GM18873 (cell line): ENCODE data around the gene TSSK6.
"Not testable (repeated sequence)": the region's sequence is repeated elsewhere in the genome, so short reads cannot be mapped to it uniquely, and the experiment has no call there.

Experiments used
- ATAC-seq: cut with Tn5 transposase; IDR thresholded peaks from one replicate; pipeline ENCODE4 v1.9.1; 2021; ENCODE audit warnings: mild to moderate bottlenecking, moderate library complexity, moderate number of reproducible peaks; ENCODE audit not compliant: unreplicated experiment, low FRiP score

Gene TSSK6

GRCh38 chr19:19488875-19489690 lies 26.3 kb downstream of the TSSK6 start:
- ATAC-seq, result peak; percentile 63

- ATAC-seq, result no peak
These were observed 27.1 kb downstream of the TSSK6 start for GRCh38 chr19:19487950-19488874.

GRCh38 chr19:19487077-19487949 lies 28.0 kb downstream of the TSSK6 start:
- no peak for ATAC-seq

GRCh38 chr19:19486343-19487076 lies 28.8 kb downstream of the TSSK6 start:
- no peak for ATAC-seq

- no peak for ATAC-seq
These were observed 29.4 kb downstream of the TSSK6 start for GRCh38 chr19:19485998-19486290.

- no peak for ATAC-seq
These were observed 30.0 kb downstream of the TSSK6 start for GRCh38 chr19:19485161-19485997.

- no peak for ATAC-seq
These were observed 32.3 kb downstream of the TSSK6 start for GRCh38 chr19:19482809-19483596.

GRCh38 chr19:19480688-19481087 lies 34.7 kb downstream of the TSSK6 start:
- no peak for ATAC-seq

- ATAC-seq, result no peak
These were observed 37.5 kb downstream of the TSSK6 start for GRCh38 chr19:19477705-19478383.

- ATAC-seq, result no peak
These were observed 39.2 kb downstream of the TSSK6 start for GRCh38 chr19:19475849-19476828.

GRCh38 chr19:19475015-19475765 lies 40.2 kb downstream of the TSSK6 start:
- no peak for ATAC-seq

GRCh38 chr19:19472106-19472505 lies 43.2 kb downstream of the TSSK6 start:
- ATAC-seq, result not testable (repeated sequence)

- ATAC-seq, result no peak
These were observed 43.7 kb downstream of the TSSK6 start for GRCh38 chr19:19471682-19472081.

GRCh38 chr19:19470579-19470978 lies 44.8 kb downstream of the TSSK6 start:
- no peak for ATAC-seq

- ATAC-seq, result no peak
These were observed 46.8 kb downstream of the TSSK6 start for GRCh38 chr19:19468424-19469050.
